Measurements from ENCODE around the gene SCAPER.

Gene SCAPER

DNA sequence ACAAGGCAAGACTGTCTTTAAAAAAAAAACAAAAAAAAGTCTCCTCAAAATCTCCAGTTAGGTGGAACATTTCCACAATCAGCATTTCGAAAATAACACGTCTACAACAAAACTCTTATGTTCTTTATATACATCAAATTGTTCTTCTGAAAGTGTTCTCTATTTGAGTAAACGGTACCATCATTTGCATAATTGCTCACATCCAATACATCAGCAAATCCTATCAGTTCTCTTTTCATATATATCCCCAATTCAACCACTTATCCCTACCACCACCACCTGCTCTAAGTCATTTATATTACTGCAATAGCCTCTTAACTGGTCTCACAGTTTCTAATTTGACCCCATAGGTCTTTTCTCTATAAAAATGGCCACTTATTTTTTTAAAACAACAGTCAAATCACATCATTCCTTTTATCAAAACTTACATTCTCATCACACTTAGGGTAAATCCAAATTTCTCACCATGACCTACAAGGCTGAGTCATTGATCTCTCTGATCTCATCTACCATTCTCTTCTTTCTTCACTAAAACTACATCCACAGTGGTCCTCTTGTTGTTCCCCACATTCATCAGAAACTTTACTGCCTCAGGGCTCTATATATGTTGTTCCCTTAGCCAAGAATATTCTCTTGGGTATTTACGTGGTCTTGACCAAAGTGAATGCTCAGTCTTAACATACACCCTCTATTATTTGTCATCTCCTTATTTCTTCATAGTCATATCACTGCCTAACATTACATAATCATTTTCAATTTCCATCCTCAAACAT lies 237.0 kb downstream of the SCAPER start:
- DNase-seq: no peak

DNA sequence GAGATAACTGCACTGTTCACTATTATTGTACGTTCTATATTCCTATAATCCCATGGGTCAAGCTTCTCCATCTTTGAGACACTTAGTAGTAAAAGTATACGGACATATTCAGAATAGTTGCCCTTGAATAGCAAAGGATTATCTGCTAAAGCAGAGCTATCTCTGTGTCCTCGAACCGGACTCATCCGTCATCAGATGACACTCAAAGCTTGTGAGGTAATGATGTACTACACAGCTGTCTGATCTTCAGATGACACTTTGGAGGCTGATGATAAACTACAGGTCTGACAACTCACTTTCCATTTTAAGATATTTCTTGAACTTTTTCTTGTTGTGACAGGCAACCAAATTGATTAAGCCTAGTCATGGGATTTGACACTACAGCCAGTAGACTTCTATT lies 240.2 kb downstream of the SCAPER start:
- no peak for DNase-seq

DNA sequence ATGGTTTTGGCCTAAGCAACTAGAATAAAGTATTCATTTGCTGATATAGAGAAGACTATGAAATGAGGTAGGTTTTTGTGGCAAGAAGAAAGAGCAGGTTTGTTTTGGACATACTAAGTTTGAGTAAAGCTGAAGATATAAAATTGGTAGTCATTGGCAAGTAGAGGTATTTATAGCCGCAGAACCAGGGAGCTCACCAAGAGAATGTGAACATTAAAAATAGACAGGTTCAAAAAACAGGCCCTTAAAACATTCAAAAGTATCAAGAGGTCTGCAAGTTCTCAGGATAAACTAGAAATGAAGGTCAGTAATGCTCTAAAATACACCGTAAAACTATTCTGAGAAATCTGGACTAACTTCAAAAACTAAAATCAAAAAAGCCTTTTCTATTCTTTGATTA lies 240.7 kb downstream of the SCAPER start:
- no peak for DNase-seq

DNA sequence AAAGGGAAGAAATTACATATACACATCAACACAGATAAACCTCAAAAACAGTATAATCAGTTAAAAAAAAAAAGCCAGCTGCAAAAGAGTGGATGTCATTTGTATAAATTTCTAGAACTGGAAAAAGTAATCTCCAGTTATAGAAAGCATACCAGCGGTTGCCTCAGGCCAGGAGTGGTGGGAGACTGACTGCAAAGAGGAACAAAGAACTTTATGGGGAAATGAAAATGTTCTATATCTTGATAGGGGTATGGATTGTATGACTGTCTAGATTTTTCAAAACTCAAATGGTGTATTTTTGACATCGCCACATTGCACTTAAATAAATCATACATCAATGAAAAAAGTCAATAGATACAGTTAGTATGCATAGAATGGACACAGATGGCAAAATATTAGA lies 241.6 kb downstream of the SCAPER start:
- no peak for DNase-seq

DNA sequence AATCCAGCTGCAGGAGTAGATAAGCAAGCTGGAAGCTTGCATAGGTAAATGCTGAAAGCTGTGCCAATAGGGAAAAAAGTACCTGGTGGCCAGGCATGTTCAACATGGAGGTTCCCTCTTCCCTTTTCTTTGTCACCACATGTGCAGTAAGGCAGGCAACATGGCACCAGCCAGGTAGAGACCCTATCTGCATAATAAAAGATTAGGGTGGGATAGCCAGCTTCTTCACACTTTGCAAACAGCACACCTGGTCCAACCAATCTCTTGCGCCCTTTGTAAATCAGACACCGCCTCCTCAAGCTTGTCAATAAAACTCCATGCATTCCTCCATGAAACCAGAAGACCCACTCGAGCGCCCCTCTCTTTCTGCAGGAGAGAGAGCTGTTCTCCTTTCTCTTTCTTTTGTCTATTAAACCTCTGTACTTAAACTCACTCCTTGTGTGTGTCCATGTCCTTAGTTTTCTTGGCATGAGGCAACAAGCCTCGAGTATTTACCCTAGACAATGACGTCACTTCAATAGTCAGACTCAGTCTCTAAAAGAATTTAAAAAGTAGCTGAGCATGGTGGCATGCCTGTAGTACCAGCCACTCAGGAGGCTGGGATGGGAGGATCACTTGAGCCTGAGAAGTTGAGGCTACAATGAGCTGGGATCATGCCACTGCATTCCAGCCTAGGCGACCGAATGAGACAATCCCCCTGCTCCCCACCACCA lies 256.3 kb downstream of the SCAPER start:
- no peak for DNase-seq

DNA sequence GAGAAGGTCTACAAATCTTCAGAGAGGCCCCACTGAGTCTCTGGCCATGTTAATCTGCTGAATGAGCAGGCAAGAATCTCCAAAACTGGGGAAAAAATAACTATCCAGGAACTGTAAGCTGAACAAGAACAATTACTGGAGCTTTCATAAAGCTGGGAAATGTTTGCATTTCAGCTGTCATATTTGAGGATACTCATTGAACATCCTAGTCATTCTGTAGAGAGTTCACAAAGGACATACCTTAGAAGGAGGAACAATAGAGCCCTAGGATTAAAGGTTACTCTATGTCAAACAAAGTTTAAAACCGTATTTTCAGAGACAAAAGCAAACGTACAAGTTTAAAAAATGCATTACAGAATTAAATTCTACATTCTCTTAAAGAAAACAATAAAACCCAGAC lies 257.5 kb downstream of the SCAPER start:
- no peak for DNase-seq

DNA sequence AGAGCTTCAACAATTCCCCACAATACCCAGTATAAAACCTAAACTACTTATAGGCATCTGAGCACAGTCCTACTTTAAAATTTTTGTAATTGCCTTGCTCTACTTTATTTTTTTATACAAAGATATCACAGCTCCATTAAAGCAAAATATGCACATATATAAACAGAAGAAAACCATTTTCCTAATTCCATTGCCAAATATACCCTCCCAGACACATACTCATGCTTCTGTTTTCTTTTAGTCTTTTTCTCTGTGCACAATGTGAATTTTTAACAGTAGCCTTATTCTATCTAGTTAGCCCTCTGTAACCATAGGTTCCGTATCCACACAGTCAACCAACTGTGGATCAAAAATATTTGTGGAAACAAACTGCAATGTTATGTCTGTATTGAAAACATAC lies 260.5 kb downstream of the SCAPER start:
- DNase-seq: no peak

DNA sequence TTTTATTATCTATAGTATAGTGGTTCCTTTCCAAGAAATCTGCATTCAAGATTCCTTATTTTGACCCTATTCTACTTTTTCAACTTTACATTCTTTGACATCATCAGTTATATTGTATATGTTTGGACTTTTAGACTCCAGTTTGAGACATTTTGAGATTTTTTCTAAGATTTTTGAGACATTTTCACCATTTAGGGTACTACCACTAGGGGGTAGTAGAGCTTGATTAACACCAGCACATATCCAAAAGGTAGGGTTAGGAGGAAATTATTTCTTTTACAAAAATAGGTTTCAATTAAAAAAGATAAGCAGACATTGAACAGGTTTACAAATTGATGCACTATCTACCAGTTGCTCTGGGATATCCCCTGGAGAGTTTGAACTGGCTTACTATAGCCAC lies 262.5 kb downstream of the SCAPER start:
- DNase-seq: no peak

DNA sequence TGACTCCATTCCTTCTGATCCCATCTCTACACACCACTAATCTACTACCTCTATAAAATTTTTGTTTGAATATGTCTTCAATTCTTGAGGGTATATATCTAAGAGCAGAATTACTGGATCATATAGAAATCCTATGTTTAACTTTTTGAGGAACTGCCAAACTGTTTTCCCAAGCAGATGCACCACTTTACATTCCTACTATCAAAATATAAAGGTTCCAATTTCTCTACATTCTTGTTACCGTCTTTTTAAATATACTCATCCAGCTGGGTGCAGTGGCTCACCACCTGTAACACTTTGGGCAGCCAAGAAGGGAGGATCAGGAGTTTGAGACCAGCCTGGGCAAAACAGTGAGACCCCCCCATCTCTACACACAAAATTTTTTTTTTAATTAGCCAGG lies 268.0 kb downstream of the SCAPER start:
- no peak for DNase-seq

DNA sequence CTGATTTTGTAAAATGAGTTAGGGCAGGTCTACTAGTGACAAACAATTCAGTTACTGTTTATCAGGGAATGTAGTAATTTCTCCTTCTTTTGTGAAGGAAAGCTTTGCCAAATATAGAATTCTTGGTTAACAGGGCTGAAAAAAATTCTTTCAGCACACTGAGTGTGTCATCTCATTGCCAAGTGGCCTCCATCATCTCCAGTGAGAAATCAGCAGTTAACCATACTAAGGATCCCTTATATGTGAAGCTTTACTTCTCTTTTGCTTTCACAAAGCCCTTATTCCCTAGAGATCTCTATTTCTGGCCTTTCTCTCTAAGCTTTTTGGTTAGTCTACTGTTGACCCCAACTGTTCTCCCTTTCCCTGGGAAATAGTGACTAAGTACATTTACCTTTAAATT lies 269.1 kb downstream of the SCAPER start:
- no peak for DNase-seq

DNA sequence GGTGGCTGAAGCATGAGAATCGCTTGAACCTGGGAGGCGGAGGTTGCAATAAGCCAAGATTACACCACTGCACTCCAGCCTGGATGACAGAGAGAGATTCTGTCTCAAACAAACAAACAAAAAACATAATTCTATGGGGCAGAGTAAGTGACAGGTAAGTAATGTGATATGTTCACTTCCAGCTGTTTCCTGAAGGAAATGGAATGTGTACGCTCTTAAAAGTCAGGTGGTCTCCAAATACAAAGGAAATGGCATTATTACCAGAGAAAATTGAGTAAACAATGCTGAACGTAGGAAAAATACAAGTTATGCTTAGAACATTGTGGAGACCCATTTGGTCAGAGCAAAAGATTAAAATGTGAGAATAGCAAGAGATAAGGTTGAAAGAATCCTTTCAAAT lies 278.5 kb downstream of the SCAPER start:
- DNase-seq: no peak

DNA sequence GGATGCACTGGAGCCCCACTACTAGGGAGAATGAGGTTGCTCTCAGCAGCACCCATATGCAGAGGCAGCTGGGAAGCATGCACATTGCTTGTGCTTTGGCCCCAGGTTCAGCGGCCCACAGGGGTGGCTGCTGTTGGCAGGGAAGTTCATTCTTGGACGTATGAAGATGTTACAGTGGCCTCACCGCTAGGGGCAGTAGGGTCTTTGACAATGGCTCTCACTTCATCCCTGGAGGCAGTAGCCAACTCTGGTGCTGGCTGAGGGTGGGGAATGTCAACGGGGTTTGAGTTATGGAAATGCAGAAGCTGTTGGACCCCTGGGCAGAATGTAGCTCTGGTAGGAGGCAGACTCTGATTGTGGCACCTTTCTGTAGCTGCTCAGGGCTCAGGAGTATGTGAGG lies 279.9 kb downstream of the SCAPER start:
- DNase-seq: no peak

DNA sequence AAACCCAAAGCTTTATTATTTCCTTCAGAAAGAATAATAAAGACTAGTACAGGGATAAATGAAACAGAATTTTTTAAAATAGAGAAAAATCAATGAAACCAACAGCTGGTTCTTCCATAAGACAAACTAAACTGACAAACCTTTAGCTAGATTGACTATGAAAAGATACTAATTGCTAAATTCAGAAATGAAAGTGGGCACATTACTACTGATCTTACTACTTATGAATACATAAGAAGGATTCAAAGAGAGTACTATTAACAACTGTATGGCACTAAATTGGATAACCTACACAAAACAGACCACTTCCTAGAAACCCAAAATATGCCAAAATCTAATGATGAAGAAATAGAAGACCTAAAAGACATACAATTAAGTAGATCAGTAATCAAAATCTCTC lies 290.4 kb downstream of the SCAPER start:
- no peak for DNase-seq

DNA sequence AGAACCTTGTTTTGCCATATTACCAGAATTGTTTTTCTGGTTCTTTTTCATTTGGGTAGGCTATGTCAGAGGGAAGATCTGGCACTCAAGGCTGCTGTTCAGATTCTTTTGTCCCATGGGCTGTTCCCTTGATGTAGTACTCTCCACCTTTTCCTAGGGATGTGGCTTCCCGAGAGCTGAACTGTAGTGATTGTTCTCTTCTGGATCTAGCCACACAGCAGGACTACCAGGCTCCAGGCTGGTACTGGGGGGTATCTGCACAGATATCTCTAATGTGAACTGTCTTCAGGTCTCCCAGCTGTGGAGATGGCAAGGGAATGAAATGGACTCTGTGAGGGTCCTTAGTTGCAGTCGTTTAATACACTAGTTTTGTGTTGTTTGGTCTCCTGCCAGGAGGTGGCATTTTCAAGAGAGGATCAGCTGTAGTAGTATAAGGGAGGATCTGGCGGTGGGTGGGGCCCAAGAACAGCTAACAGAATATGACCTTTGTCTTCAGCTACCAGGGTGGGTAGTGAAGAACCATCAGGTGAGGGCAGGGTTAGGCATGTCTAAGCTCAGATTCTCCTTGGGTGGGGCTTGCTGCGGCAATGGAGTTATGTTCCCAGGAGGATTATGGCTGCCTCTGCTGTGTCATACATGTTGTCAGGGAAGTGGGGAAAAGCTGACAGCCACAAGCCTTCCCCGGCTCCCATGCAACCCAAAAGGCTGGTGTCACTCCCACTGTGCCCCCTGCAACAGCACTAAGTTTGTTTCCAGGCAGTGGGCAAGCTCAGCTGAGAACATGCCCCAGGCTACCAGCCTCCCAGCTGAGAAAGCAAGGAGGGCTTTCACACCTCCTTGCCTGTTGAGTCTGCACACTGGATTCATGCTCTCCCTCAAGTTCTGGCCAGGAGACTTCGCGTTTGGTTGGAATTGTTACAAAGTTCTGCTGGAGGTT lies 316.1 kb downstream of the SCAPER start:
- DNase-seq: no peak

DNA sequence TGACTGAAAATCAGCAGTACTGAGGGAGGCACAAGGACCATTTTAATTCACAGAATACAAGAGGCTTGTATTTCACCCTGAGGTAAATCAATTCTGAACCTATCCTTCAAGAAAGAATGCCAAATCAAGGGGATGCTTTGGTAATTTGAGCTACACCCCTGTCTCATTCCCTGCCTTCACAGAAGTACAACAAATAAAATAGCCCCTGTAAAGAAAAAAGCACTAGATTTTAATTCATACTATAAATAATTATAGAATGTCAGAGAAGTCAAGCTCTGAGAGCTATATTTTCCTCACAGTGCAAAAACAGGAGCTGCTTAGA lies 319.6 kb downstream of the SCAPER start:
- DNase-seq: no peak

DNA sequence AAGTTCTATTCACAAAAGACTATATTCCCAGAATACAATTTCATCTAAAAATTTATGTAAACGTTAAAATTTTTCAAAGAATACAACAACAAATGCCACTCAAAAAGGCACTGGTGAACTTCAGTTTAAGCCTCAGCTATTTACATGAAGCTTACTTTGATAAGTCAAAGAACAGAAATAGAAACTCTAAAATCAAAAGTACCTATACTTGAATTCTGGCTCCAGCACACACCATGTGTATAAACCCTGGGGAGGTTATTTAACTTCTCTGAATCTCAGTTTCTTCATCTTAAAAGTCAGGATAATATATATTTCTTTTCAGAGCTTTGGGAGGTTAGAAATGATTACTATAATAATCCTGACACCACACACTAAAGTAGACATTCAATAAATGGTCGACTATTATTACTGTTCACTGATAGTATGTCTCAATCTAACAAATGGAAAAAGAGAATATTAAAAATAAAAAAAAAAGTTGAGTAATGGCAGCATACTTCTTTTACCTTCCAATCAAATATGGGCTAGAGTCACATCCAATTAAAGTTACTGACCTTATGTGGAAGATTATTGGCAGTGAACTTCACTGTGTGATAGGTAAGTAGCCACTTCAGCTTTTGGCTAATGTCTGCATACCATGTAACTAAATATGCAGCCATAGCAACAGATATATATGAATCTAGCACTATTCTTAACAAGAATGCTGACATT lies 320.1 kb downstream of the SCAPER start:
- no peak for DNase-seq

DNA sequence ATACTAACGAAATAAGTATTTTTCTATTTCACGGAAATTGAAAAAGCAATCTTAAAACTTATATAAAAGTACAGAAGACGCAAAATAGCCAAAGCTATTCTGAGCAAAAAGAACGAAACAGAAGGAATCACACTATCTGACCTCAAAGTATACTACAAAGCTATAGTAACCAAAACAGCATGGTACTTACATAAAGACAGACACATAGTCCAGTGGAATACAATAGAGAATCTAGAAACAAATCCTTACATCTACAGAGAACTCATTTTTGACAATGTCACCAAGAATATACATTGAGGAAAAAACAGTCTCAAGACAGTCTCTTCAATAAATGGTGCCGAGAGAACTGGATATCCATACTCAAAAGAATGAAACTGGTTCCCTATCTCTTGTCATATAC lies 322.6 kb downstream of the SCAPER start:
- DNase-seq: no peak

DNA sequence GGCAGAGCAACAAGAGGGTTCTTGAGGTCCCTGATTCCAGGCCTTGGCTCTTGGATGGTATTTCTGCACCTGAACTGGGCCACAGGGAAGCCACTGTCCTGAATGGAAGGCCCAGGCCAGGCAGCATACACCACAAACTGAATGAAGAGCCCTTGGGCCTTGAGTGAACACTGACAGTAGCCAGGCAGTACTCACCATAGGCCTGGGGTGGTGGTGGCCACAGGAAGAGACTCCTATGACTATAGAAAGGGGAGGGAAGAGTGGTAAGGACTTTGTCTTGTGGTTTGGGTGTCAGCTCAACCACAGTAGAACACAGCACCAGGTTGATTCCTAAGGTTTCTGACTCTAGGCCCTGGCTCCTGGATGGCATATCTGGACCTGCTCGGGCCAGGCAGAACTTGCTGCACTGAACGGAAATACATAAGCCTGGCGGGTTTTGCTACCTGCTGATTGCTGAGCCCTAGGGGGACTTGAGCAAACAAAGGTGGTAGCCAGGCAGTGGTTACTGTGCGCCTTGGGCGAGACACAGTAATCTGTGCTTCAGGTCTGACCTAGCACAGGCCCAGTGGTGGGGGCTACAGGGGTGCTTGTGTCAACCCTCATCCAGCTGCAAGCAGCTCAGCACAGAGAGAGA lies 327.1 kb downstream of the SCAPER start:
- no peak for DNase-seq

DNA sequence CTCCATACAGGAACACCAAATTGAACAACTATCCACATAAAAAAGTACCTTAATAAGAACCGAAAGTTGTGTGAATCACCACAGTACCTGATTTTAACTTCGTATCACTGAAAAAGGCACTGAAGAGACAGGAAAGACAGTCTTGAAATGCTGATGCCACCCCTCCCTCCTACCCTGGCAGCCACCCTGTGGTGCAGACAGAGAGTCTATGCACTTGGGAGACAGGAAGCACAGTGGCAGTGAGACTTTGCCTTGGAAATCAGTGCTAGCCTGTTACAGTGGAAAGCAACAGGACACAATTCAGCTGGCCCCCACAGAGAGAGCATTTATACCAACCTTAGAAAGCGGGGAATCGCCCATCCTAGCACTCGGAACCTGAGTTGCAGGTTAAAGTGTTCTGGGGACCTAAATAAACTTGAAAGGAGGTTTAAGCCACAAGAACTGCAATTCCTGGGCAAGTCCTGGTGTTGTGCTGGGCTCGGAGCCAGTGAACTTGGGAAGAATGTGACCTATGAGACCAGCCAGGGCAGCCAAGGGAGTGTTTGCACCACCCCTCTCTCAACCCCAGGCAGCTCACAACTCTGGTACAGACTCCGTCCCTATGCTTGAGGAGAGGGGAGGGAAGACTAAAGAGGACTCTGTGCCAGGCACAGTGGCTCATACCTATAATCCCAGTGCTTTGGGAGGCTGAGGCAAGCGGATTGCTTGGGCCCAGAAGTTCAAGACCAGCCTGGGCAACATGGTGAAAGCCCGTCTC lies 328.4 kb downstream of the SCAPER start:
- DNase-seq: peak; percentile 50

DNA sequence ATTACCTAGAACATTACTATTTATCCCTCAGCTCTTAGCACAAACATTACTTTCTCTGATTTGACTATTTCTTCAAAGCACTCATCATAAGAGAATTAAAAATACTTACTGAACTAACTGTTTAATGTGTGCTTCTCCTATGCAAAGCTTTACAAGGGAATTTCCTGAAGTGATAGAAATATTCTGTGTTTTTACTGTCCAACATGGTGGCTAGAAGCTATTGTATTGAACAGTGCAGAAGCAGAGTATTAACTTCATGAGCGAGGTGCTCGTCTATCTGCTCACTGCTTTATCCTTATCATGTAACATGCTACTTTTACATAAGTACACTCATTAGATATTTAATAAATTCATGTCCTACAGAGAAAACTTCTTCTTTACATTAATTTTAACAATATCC lies 329.5 kb downstream of the SCAPER start:
- DNase-seq: no peak

DNA sequence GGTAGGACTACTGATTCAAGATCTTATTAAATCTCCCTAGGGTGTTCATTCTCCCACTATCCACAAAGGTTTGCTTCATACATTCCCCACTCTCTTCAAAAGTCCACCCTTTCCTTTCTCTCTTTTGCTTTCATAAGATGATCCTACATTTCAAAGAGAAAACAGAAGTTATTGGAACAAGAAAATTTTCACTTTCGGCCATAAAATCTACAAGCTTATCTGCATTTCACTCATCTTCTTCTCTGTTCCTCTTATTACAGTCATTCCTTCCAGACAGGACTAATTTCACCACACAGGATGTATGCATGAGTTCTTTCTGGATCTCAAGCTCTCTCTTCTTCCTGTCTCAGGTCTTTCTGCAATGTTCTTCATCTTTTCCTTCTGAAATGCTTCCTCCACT lies 329.9 kb downstream of the SCAPER start:
- no peak for DNase-seq

DNA sequence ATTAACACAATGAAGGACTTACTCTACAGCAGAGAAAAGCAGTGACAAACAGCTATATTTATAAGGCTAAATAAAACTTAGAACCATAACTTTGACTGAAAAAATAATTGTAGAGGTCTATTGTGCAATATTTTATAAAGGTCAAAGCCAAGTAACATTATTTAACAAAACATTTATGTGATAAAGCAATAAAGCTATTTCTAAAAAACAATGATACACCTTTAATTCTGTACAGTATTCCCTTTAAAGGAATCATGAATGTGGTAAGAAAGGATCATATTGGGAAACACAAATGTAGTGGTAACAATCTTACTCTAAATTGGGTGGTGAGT lies 332.2 kb downstream of the SCAPER start:
- no peak for DNase-seq

Measured in right forelimb (tissue), 1 donor.